Fibroblast of mammary gland (primary cell): ENCODE measurements around the gene SH2D3C.

ENCODE experiments used
- DNase-seq: peaks from one replicate; pipeline ENCODE4 v3.0.0-alpha.2; 2010; ENCODE audit warnings: low read depth
- H3K4me3 ChIP-seq: 2 replicates; pipeline ENCODE4 v1.5.1; 2011; ENCODE audit warnings: low read depth, mild to moderate bottlenecking, low read length, moderate library complexity; ENCODE audit not compliant: control insufficient read depth
- CTCF ChIP-seq: conservative IDR thresholded peaks from 2 replicates; pipeline ENCODE4 v1.5.1; 2011; ENCODE audit warnings: low read depth, low read length, inconsistent platforms; ENCODE audit not compliant: control insufficient read depth, insufficient read depth

Gene SH2D3C

GRCh38 chr9:127720865-127721227 is 57.6 kb downstream of the SH2D3C start:
- no peak for TF ChIP-seq CTCF
- no peak overlapping the region for H3K4me3 ChIP-seq
- no peak for DNase-seq

GRCh38 chr9:127720031-127720864 is 58.2 kb downstream of the SH2D3C start:
- H3K4me3 ChIP-seq = no peak overlapping the region
- no peak for TF ChIP-seq CTCF
- DNase-seq = no peak

- no peak for TF ChIP-seq CTCF
- H3K4me3 ChIP-seq = no peak overlapping the region
- no peak for DNase-seq
Observed at GRCh38 chr9:127717766-127718165, 60.7 kb downstream of the SH2D3C start.

- peak overlapping the region; percentile 88 for H3K4me3 ChIP-seq
- TF ChIP-seq CTCF = no peak
- DNase-seq = no peak
Observed at GRCh38 chr9:127716412-127716811, 62.1 kb downstream of the SH2D3C start.

GRCh38 chr9:127715470-127716337 is 62.8 kb downstream of the SH2D3C start, which contains the start of the genes PTRH1 and TTC16:
PTRH1 (minus strand) TSS chr9:127715663; CDS start chr9:127715639, 24 bp downstream.
TTC16 (plus strand) TSS chr9:127716079; CDS start chr9:127716146, 67 bp downstream.
- peak; percentile 92 for DNase-seq
- H3K4me3 ChIP-seq = peak within 1 kb of the TSS; percentile 88
- no peak for TF ChIP-seq CTCF

- TF ChIP-seq CTCF = no peak
- peak overlapping the region; percentile 88 for H3K4me3 ChIP-seq
- no peak for DNase-seq
Observed at GRCh38 chr9:127714951-127715469, 63.5 kb downstream of the SH2D3C start.
